Skeletal muscle satellite cell (primary cell): Measurements from ENCODE around the gene SLC39A11.
A peak's percentile ranks its signal among the peaks of the same experiment; 100 is the strongest.

ENCODE experiments used
- H3K27me3 ChIP-seq: 2 replicates; pipeline ENCODE4 v1.7.0; 2013; ENCODE audit warnings: low read length; ENCODE audit not compliant: control insufficient read depth, insufficient read depth
- H3K36me3 ChIP-seq: 2 replicates; pipeline ENCODE4 v1.7.0; 2013; ENCODE audit warnings: mild to moderate bottlenecking, control low read depth, low read length; ENCODE audit not compliant: insufficient read depth
- H3K4me1 ChIP-seq: 2 replicates; pipeline ENCODE4 v1.7.0; 2013; ENCODE audit warnings: low read length; ENCODE audit not compliant: control insufficient read depth, insufficient read depth
- H3K4me2 ChIP-seq: 2 replicates; pipeline ENCODE4 v1.7.0; 2013; ENCODE audit warnings: mild to moderate bottlenecking, low read length
- H3K4me3 ChIP-seq: 2 replicates; pipeline ENCODE4 v1.7.0; 2013; ENCODE audit warnings: low read length
- H3K9ac ChIP-seq: 2 replicates; pipeline ENCODE4 v1.7.0; 2013; ENCODE audit warnings: mild to moderate bottlenecking, low read depth, low read length, moderate library complexity
- H3K9me3 ChIP-seq: replicated peaks from 2 replicates; pipeline ENCODE4 v1.7.0; 2013; ENCODE audit warnings: mild to moderate bottlenecking, control low read depth, low read length

SLC39A11 gene

DNA sequence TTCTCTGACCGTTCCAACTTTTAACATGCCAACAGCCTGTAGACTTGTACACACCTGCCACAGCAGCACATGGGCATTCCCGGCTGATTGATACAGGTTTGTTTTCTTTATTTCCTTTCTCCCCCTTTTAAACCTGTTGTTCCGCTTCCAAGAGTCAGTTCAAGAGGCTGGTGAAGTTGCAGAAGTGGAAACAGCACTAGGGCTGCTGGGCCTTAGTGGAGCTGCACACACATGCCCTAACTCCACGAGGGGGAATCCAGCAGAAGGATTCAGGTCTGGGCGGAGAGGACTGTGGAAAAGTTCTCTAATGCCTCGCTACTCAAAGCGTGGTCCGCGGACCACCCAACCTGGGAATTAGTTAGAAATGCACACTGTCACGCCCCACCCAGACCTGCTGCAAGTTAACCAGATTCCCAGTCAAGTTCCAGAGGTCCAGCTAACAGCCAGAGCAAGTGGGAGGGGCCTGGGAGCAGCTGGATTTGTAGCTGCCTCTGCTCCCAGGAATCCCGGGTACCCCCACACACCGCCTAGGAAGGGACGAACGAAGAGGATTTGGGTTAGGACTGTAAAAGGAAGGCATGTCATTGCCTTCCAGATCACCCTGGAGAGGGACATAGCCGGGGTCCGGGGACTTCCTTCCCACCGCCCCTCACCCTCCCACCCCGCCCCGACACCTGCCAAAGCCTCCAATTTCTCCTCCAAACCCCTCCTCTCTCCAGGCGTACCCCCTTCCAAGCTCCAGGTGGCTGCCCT lies 542 bp downstream of the SLC39A11 start:
- Histone ChIP-seq H3K4me2 (peak overlapping the region; percentile 91), H3K36me3 (no peaks in the 10 kb centered on the region), H3K9me3 (no peaks in the 10 kb centered on the region), H3K27me3 (peaks cover 18% of the 10 kb centered on the region), H3K4me3 (peak overlapping the region; percentile 83), H3K9ac (peak overlapping the region; percentile 74), H3K4me1 (peaks cover 15% of the 10 kb centered on the region)

- peak overlapping the region; percentile 91 for H3K4me2 ChIP-seq
- H3K9me3 ChIP-seq, result no peaks in the 10 kb centered on the region
- peak overlapping the region; percentile 83 for H3K4me3 ChIP-seq
- H3K9ac ChIP-seq, result peak overlapping the region; percentile 74
- H3K27me3 ChIP-seq, result peaks cover 12% of the 10 kb centered on the region
- H3K4me1 ChIP-seq, result peaks cover 11% of the 10 kb centered on the region
- H3K36me3 ChIP-seq, result no peaks in the 10 kb centered on the region
Measured at GRCh38 chr17:73091410-73091769, 1.1 kb downstream of the SLC39A11 start.

DNA sequence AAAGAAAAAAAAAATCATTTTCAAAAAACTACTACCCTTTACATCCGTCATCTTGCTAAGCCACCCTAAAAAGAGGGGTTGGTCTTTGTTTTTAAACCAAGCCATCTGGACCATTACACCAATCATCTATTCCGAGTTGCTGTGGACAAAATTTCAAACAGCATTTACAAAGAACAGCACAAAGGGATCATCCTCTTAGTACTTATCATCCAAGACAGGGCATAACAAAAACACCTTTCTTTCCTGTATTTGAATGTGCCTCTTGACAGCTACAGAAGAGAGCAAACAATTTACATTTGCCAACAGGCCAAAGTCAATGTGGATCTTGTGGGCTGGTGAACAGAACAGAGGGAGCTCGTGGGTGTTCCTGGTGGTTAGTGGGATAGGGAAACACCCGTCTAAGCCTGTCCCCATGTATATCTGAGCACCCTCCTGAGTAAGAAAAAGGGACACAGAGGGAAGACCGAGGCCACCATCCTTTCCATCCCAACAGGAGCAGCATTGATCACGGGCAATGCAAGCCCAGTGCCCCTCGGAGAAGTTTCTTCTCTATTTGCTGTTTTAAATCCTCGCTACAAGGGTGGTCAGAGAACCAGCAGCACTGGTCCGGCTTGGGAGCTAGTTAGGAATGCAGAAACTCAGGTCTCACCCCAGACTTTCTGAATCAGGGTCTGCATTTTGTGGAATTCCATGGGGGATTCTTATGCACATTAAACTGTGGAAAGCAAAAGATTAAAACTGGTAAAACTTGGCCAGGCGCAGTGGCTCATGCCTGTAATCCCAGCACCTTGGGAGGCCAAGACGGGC lies 1.9 kb downstream of the SLC39A11 start:
- H3K27me3 ChIP-seq, result peaks cover 5% of the 10 kb centered on the region
- no peaks in the 10 kb centered on the region for H3K9me3 ChIP-seq
- H3K36me3 ChIP-seq, result no peaks in the 10 kb centered on the region
- peaks cover 11% of the 10 kb centered on the region for H3K4me1 ChIP-seq
- no peak overlapping the region for H3K4me3 ChIP-seq
- no peak overlapping the region for H3K9ac ChIP-seq
- no peak overlapping the region for H3K4me2 ChIP-seq

DNA sequence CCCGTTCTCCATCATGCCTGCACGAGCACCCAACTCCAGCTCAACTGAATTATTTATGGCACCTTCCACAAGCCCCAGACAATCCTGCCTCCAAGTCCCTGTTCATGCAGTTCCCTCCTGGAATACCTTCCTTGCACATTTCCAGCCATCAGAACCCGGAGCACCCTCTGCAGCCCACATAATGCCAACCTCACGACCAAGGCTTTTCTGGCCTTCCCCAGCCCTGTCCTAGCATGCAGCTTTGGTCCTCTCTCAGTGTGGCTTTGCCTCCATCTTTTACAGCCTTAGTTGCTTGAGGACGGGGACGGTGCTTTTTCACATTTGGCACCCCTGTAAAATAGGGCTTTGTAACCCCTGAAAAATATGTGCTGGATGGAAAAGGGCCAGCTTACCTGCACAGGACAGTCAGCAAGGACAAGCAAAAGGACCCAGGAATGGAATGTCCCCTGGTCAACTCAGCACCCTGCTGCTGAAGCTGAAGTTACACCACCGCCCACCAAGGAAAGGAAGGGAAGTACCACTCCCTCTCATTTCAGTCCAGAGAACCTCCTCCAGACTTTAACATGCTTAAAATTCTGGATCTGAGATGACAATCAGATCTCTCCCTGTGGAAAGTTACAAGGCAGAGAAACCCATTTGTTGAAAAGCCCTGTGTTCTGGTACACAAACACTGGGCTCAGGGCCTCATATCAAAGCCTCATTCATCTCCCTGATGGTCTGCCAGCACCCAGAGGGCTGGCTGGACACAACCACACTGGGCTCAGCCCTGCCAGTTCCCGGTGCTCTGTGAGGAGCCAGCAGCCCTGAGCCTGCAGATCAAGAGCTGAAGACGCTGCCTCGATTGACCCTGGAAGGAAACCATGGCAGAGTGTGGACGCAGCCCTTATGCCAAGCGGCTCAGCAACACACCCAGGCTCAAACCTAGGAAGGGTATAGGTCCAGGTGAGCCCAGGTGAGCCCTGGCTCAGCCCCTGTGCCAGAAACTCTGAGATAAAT lies 2.9 kb downstream of the SLC39A11 start:
- Histone ChIP-seq H3K4me2 (no peak overlapping the region), H3K4me1 (peaks cover 11% of the 10 kb centered on the region), H3K36me3 (no peaks in the 10 kb centered on the region), H3K4me3 (no peak overlapping the region), H3K9me3 (no peaks in the 10 kb centered on the region), H3K27me3 (no peaks in the 10 kb centered on the region), H3K9ac (no peak overlapping the region)

DNA sequence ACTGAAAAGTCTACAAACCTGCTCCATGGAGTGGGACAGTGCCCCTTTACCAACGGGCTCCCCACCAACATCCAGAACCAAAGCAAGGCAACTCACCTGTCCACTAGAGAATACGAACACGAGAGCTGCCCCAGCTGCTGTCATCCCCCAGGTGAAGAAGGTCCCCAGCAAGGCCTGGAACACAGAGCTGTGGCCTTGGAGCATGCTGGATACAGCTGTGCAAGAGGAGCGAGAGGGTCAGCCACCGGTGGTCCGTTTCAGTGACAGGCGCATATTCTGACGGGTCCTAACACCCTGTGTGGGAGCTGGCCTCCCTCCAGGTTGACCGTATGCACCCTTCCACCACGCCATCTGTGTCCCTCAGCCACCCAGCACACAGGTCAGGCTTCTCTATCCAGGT lies 3.9 kb downstream of the SLC39A11 start:
- Histone ChIP-seq H3K9me3 (no peaks in the 10 kb centered on the region), H3K4me2 (no peak overlapping the region), H3K27me3 (no peaks in the 10 kb centered on the region)

GRCh38 chr17:73083432-73083831 lies 9.1 kb downstream of the SLC39A11 start:
- Histone ChIP-seq H3K27me3 (no peaks in the 10 kb centered on the region), H3K9me3 (no peaks in the 10 kb centered on the region), H3K4me1 (no peaks in the 10 kb centered on the region), H3K4me3 (no peak overlapping the region), H3K9ac (no peak overlapping the region), H3K36me3 (peaks cover 5% of the 10 kb centered on the region), H3K4me2 (no peak overlapping the region)

More for the DNA sequence above, 3.9 kb downstream of the SLC39A11 start:
- Histone ChIP-seq H3K4me3 (no peak overlapping the region), H3K9ac (no peak overlapping the region), H3K36me3 (peaks cover under 1% of the 10 kb centered on the region), H3K4me1 (peaks cover 11% of the 10 kb centered on the region)

GRCh38 chr17:73074566-73074965 lies 17.9 kb downstream of the SLC39A11 start:
- H3K9ac ChIP-seq, result no peak overlapping the region
- no peak overlapping the region for H3K4me2 ChIP-seq
- H3K27me3 ChIP-seq, result no peaks in the 10 kb centered on the region
- H3K9me3 ChIP-seq, result no peaks in the 10 kb centered on the region
- no peaks in the 10 kb centered on the region for H3K36me3 ChIP-seq
- no peaks in the 10 kb centered on the region for H3K4me1 ChIP-seq
- H3K4me3 ChIP-seq, result no peak overlapping the region

GRCh38 chr17:73072219-73072962 lies 20.1 kb downstream of the SLC39A11 start:
- Histone ChIP-seq H3K27me3 (no peaks in the 10 kb centered on the region), H3K4me1 (peaks cover 12% of the 10 kb centered on the region), H3K4me3 (no peak overlapping the region), H3K9ac (no peak overlapping the region), H3K9me3 (no peaks in the 10 kb centered on the region), H3K36me3 (no peaks in the 10 kb centered on the region), H3K4me2 (no peak overlapping the region)

- Histone ChIP-seq H3K9me3 (no peaks in the 10 kb centered on the region), H3K4me3 (no peak overlapping the region), H3K36me3 (no peaks in the 10 kb centered on the region), H3K4me2 (no peak overlapping the region), H3K9ac (no peak overlapping the region), H3K27me3 (no peaks in the 10 kb centered on the region), H3K4me1 (peaks cover 14% of the 10 kb centered on the region)
Measured at GRCh38 chr17:73071066-73071999, 21.2 kb downstream of the SLC39A11 start.

- Histone ChIP-seq H3K4me2 (no peak overlapping the region), H3K27me3 (no peaks in the 10 kb centered on the region), H3K4me3 (no peak overlapping the region), H3K4me1 (peaks cover 14% of the 10 kb centered on the region), H3K9me3 (no peaks in the 10 kb centered on the region), H3K9ac (no peak overlapping the region), H3K36me3 (no peaks in the 10 kb centered on the region)
Measured at GRCh38 chr17:73069841-73070240, 22.6 kb downstream of the SLC39A11 start.
